Measurements from ENCODE around the gene ARHGEF17. TPM values are rescaled to one million over a fixed set of nuclear protein-coding genes. Genes with fewer than 3 reads are reported as not detected.

The ARHGEF17 gene
- total and polyA plus RNA-seq, 2 donors (not counting 1 experiment from before 2014, with no cell fraction given) = 42.8 to 43.1 TPM

GRCh38 chr11:73310076-73310475 lies 2.0 kb downstream of the ARHGEF17 start:
- Histone ChIP-seq H3K4me1 (ENCODE audit: control insufficient read depth, extremely low read depth, insufficient read depth, low read length) (peaks cover 24% of the 10 kb centered on the region), H2AFZ (ENCODE audit: low read length) (no peak overlapping the region), H3K4me3 (replicated peaks in 1 of 4; ENCODE audit: control extremely low read depth in 1 of 4, insufficient read depth in 1 of 4, low read depth in 3 of 4, low read length in 4 of 4) (peak overlapping the region; percentile 80 to 88 (median 84)), H3K4me2 (ENCODE audit: extremely low read depth, insufficient read depth, low read length) (peak overlapping the region; percentile 97), H3K27me3 (ENCODE audit: control insufficient read depth, insufficient read depth, low read length) (no peaks in the 10 kb centered on the region), H3K9me3 (ENCODE audit: control insufficient read depth, insufficient read depth, low read depth, low read length) (no peaks in the 10 kb centered on the region), H3K9ac (ENCODE audit: insufficient read depth, low read length) (peak overlapping the region; percentile 87), H3K79me2 (ENCODE audit: control insufficient read depth, insufficient read depth, low read length) (peaks cover 58% of the 10 kb centered on the region), H3K27ac (ENCODE audit: insufficient read depth, low read length) (peak overlapping the region; percentile 95), H3K36me3 (ENCODE audit: control insufficient read depth, insufficient read depth, low read length) (peaks cover 15% of the 10 kb centered on the region), H4K20me1 (ENCODE audit: control insufficient read depth, extremely low read depth, insufficient read depth, low read length) (no peaks in the 10 kb centered on the region)
- no peak for TF ChIP-seq CTCF (conservative IDR thresholded peaks at IDR 0.05 in 1 of 2, IDR thresholded peaks at IDR 0.05 in 1 of 2; ENCODE audit: low read depth in 1 of 2, low read length in 2 of 2)
- no peak for TF ChIP-seq EZH2 (IDR thresholded peaks at IDR 0.05; ENCODE audit: low read length, missing control alignments)
- no peak for DNase-seq (ENCODE audit: low read depth in 2 of 2)

- peaks cover 15% of the 10 kb centered on the region for H3K36me3 ChIP-seq (ENCODE audit: control insufficient read depth, insufficient read depth, low read length)
- no peaks in the 10 kb centered on the region for H4K20me1 ChIP-seq (ENCODE audit: control insufficient read depth, extremely low read depth, insufficient read depth, low read length)
- no peaks in the 10 kb centered on the region for H3K27me3 ChIP-seq (ENCODE audit: control insufficient read depth, insufficient read depth, low read length)
- peak overlapping the region; percentile 95 for H3K27ac ChIP-seq (ENCODE audit: insufficient read depth, low read length)
- H3K79me2 ChIP-seq (ENCODE audit: control insufficient read depth, insufficient read depth, low read length) = peaks cover 66% of the 10 kb centered on the region
- no peaks in the 10 kb centered on the region for H3K9me3 ChIP-seq (ENCODE audit: control insufficient read depth, insufficient read depth, low read depth, low read length)
- H2AFZ ChIP-seq (ENCODE audit: low read length) = no peak overlapping the region
- peak overlapping the region; percentile 97 for H3K4me2 ChIP-seq (ENCODE audit: extremely low read depth, insufficient read depth, low read length)
- peak overlapping the region; percentile 68 to 88 (median 84) for H3K4me3 ChIP-seq (replicated peaks in 1 of 4; ENCODE audit: control extremely low read depth in 1 of 4, insufficient read depth in 1 of 4, low read depth in 3 of 4, low read length in 4 of 4)
- no peak for TF ChIP-seq CTCF (conservative IDR thresholded peaks at IDR 0.05 in 1 of 2, IDR thresholded peaks at IDR 0.05 in 1 of 2; ENCODE audit: low read depth in 1 of 2, low read length in 2 of 2)
- TF ChIP-seq EZH2 (IDR thresholded peaks at IDR 0.05; ENCODE audit: low read length, missing control alignments) = no peak
- H3K4me1 ChIP-seq (ENCODE audit: control insufficient read depth, extremely low read depth, insufficient read depth, low read length) = peaks cover 28% of the 10 kb centered on the region
- peak overlapping the region; percentile 87 for H3K9ac ChIP-seq (ENCODE audit: insufficient read depth, low read length)
- DNase-seq (ENCODE audit: low read depth in 2 of 2) = no peak
Measured at GRCh38 chr11:73310661-73311393, 2.8 kb downstream of the ARHGEF17 start.

GRCh38 chr11:73311394-73311869 lies 3.4 kb downstream of the ARHGEF17 start:
- peaks cover 15% of the 10 kb centered on the region for H3K36me3 ChIP-seq (ENCODE audit: control insufficient read depth, insufficient read depth, low read length)
- H2AFZ ChIP-seq (ENCODE audit: low read length) = no peak overlapping the region
- peaks cover 72% of the 10 kb centered on the region for H3K79me2 ChIP-seq (ENCODE audit: control insufficient read depth, insufficient read depth, low read length)
- H3K27ac ChIP-seq (ENCODE audit: insufficient read depth, low read length) = peak overlapping the region; percentile 95
- H3K9ac ChIP-seq (ENCODE audit: insufficient read depth, low read length) = peak overlapping the region; percentile 87
- peak overlapping the region; percentile 68 to 88 (median 84) for H3K4me3 ChIP-seq (replicated peaks in 1 of 4; ENCODE audit: control extremely low read depth in 1 of 4, insufficient read depth in 1 of 4, low read depth in 3 of 4, low read length in 4 of 4)
- no peak for TF ChIP-seq CTCF (conservative IDR thresholded peaks at IDR 0.05 in 1 of 2, IDR thresholded peaks at IDR 0.05 in 1 of 2; ENCODE audit: low read depth in 1 of 2, low read length in 2 of 2)
- TF ChIP-seq EZH2 (IDR thresholded peaks at IDR 0.05; ENCODE audit: low read length, missing control alignments) = no peak
- H3K4me1 ChIP-seq (ENCODE audit: control insufficient read depth, extremely low read depth, insufficient read depth, low read length) = peaks cover 31% of the 10 kb centered on the region
- no peaks in the 10 kb centered on the region for H4K20me1 ChIP-seq (ENCODE audit: control insufficient read depth, extremely low read depth, insufficient read depth, low read length)
- no peak for DNase-seq (ENCODE audit: low read depth in 2 of 2)
- no peaks in the 10 kb centered on the region for H3K9me3 ChIP-seq (ENCODE audit: control insufficient read depth, insufficient read depth, low read depth, low read length)
- peak overlapping the region; percentile 97 for H3K4me2 ChIP-seq (ENCODE audit: extremely low read depth, insufficient read depth, low read length)
- no peaks in the 10 kb centered on the region for H3K27me3 ChIP-seq (ENCODE audit: control insufficient read depth, insufficient read depth, low read length)
